Neural cell (in vitro differentiated cells): ENCODE measurements around the gene ATOH8. TPM values are rescaled to one million over a fixed set of nuclear protein-coding genes. Genes with fewer than 3 reads are reported as not detected.

Source experiments
- H2AFZ ChIP-seq: fragments of 200-600, 300-800 bp; sonication (generic), shearing (Covaris generic); 2 replicates; pipeline ENCODE4 v1.6.0; 2014; ENCODE audit warnings: low read depth, mild to moderate bottlenecking, antibody characterized with exemption, low read length, moderate library complexity
- H3F3A ChIP-seq: fragments of 200-600 bp; shearing (Covaris generic); 2 replicates; pipeline ENCODE4 v1.6.1; 2016; ENCODE audit warnings: mild to moderate bottlenecking, moderate library complexity, mixed read lengths, antibody characterized with exemption, low read length; ENCODE audit not compliant: insufficient read depth, poor library complexity, severe bottlenecking
- H3K27ac ChIP-seq: fragments of 200-600, 300-800 bp; sonication (generic), shearing (Covaris generic); 2 replicates; pipeline ENCODE4 v1.5.1; 2014; ENCODE audit warnings: mild to moderate bottlenecking, low read length, moderate library complexity
- H3K27me3 ChIP-seq: fragments of 300-800, 200-600 bp; sonication (generic), shearing (Covaris generic); 2 replicates; pipeline ENCODE4 v1.6.0; 2014; ENCODE audit warnings: mild to moderate bottlenecking, low read depth, low read length, moderate library complexity; ENCODE audit not compliant: insufficient read depth
- H3K36me3 ChIP-seq: fragments of 300-800, 200-600 bp; sonication (generic), shearing (Covaris generic); 2 replicates; pipeline ENCODE4 v1.5.1; 2014; ENCODE audit warnings: mild to moderate bottlenecking, antibody characterized with exemption, low read length, moderate library complexity; ENCODE audit not compliant: insufficient read depth
- H3K4me2 ChIP-seq: fragments of 300-800, 200-600 bp; sonication (generic), shearing (Covaris generic); 2 replicates; pipeline ENCODE4 v1.6.0; 2014; ENCODE audit warnings: mild to moderate bottlenecking, low read length
- H3K4me3 ChIP-seq: fragments of 300-800, 200-600 bp; sonication (generic), shearing (Covaris generic); 2 replicates; pipeline ENCODE4 v1.5.1; 2014; ENCODE audit warnings: mild to moderate bottlenecking, low read length, moderate library complexity
- H3K79me2 ChIP-seq: fragments of 200-600 bp; shearing (Covaris generic); replicated peaks from 2 replicates; pipeline ENCODE4 v1.6.0; 2014; ENCODE audit warnings: mild to moderate bottlenecking, low read length, moderate library complexity; ENCODE audit not compliant: insufficient read depth
- H3K9ac ChIP-seq: fragments of 300-800, 200-600 bp; sonication (generic), shearing (Covaris generic); 2 replicates; pipeline ENCODE4 v1.6.1; 2016; ENCODE audit warnings: mild to moderate bottlenecking, low read length, mixed read lengths
- H3K9me2 ChIP-seq: fragments of 200-600 bp; shearing (Covaris generic); 2 replicates; pipeline ENCODE4 v1.6.1; 2016; ENCODE audit warnings: mild to moderate bottlenecking, low read length, mixed read lengths; ENCODE audit not compliant: insufficient read depth
- H3K9me3 ChIP-seq: fragments of 200-600, 300-800 bp; sonication (generic), shearing (Covaris generic); 2 replicates; pipeline ENCODE4 v1.6.1; 2016; ENCODE audit warnings: mild to moderate bottlenecking, mixed run types, low read length, moderate library complexity, mixed read lengths
- H4K20me1 ChIP-seq: fragments of 200-600 bp; shearing (Covaris generic); 2 replicates; pipeline ENCODE4 v1.6.1; 2016; ENCODE audit warnings: mild to moderate bottlenecking, mixed run types; ENCODE audit not compliant: insufficient read depth
- EP300 ChIP-seq: fragments of 450-650 bp; conservative IDR thresholded peaks from 2 replicates; pipeline ENCODE4 v1.6.1; 2014; ENCODE audit warnings: antibody characterized with exemption, mild to moderate bottlenecking, moderate library complexity; ENCODE audit not compliant: poor library complexity, severe bottlenecking
- EZH2 ChIP-seq: fragments of 200-600, 300-800 bp; shearing (Covaris generic), sonication (generic); IDR thresholded peaks from 2 replicates; pipeline ENCODE4 v1.6.1; 2014; ENCODE audit warnings: antibody characterized with exemption, low read length, borderline replicate concordance, mild to moderate bottlenecking; ENCODE audit not compliant: insufficient read depth, poor library complexity, severe bottlenecking
- MXI1 ChIP-seq: fragments of 450-650 bp; conservative IDR thresholded peaks from 2 replicates; pipeline ENCODE4 v1.6.1; 2014; ENCODE audit warnings: antibody characterized with exemption, mild to moderate bottlenecking; ENCODE audit not compliant: poor library complexity, severe bottlenecking
- POLR2AphosphoS5 ChIP-seq: IDR thresholded peaks from 2 replicates; pipeline ENCODE4 v1.6.1; 2012
- RAD21 ChIP-seq: fragments of 450-650 bp; conservative IDR thresholded peaks from 2 replicates; pipeline ENCODE4 v1.6.1; 2014; ENCODE audit warnings: antibody characterized with exemption, mild to moderate bottlenecking, moderate library complexity
- REST ChIP-seq: IDR thresholded peaks from 2 replicates; pipeline ENCODE4 v1.6.1; 2012; ENCODE audit warnings: borderline replicate concordance
- SMC3 ChIP-seq: fragments of 450-650 bp; conservative IDR thresholded peaks from 2 replicates; pipeline ENCODE4 v1.6.1; 2014; ENCODE audit warnings: antibody characterized with exemption, mild to moderate bottlenecking, moderate library complexity; ENCODE audit not compliant: poor library complexity
- TAF1 ChIP-seq: IDR thresholded peaks from 2 replicates; pipeline ENCODE4 v1.6.1; 2012; ENCODE audit warnings: low read depth
- polyA plus RNA-seq: library from polyadenylated mRNA; depleted of rRNA; stranded (reverse); fragments of >200 nt; gene quantifications from 2 replicates; pipeline ENCODE4 v1.2.3, GENCODE V29; 2014
- TF ChIP-seq, protein P1 (sequence below): fragments of 450-650 bp; IDR thresholded peaks from 2 replicates; pipeline ENCODE4 v1.5.1; 2014; ENCODE audit warnings: antibody characterized with exemption, mild to moderate bottlenecking, moderate library complexity; ENCODE audit not compliant: poor library complexity, severe bottlenecking

The ATOH8 gene
- polyA plus RNA-seq, 1 donor from 2014 or later: 1.6 TPM

DNA sequence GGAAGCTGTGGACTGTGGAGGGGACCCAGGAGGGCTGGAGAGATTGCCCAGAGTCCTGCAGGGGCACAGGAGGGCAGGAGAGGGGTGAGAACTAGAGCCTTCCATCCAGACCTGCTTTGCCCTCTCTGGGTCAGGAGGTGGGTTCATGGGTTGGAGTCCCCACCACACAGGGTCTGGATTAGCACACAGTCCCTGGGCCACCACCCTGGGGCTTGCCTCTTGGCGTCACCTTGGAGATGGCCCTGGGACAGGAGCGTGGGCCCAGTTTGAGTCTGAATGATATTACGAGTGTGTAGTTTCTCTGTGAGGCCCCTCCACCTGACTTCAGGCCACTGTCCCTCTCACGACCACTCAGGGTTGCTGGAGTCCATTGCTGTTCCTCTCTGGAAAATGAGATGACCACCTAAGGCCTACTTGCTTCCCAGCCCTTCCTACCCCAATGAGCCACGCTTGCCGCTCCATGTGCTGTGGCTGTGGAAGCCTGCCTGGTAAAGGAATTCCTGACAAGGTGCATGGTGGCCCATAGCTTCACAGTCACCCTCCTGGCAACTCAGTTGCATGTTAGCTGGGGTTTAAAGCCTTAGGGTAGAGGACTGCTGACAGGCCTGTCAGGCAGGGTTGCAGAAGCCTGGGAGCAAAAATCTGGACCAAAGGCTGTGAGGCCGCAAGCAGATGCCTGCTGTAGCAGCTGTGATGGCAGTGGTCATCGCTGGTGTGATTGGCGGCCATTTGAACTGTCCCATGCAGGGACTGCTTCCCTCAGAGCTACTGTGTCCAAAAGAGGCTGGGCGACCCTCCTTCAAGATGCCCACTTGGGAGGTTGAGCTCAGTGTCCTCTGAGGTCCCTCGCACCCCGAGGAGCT, 14.2 kb downstream of the ATOH8 start:
- no peak overlapping the region for H2AFZ ChIP-seq
- no peaks in the 10 kb centered on the region for H3K36me3 ChIP-seq
- no peaks in the 10 kb centered on the region for H4K20me1 ChIP-seq
- no peaks in the 10 kb centered on the region for H3K9me3 ChIP-seq
- H3F3A ChIP-seq: no peaks in the 10 kb centered on the region
- H3K9me2 ChIP-seq: no peaks in the 10 kb centered on the region
- H3K9ac ChIP-seq: no peak overlapping the region
- no peak overlapping the region for H3K27ac ChIP-seq
- no peaks in the 10 kb centered on the region for H3K27me3 ChIP-seq
- no peak overlapping the region for H3K4me3 ChIP-seq
- H3K79me2 ChIP-seq: no peaks in the 10 kb centered on the region
- TF ChIP-seq, protein P1, sequence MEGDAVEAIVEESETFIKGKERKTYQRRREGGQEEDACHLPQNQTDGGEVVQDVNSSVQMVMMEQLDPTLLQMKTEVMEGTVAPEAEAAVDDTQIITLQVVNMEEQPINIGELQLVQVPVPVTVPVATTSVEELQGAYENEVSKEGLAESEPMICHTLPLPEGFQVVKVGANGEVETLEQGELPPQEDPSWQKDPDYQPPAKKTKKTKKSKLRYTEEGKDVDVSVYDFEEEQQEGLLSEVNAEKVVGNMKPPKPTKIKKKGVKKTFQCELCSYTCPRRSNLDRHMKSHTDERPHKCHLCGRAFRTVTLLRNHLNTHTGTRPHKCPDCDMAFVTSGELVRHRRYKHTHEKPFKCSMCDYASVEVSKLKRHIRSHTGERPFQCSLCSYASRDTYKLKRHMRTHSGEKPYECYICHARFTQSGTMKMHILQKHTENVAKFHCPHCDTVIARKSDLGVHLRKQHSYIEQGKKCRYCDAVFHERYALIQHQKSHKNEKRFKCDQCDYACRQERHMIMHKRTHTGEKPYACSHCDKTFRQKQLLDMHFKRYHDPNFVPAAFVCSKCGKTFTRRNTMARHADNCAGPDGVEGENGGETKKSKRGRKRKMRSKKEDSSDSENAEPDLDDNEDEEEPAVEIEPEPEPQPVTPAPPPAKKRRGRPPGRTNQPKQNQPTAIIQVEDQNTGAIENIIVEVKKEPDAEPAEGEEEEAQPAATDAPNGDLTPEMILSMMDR: no peak
- TF ChIP-seq TAF1 (no peak), EP300 (no peak), REST (no peak)
- H3K4me2 ChIP-seq: no peak overlapping the region

GRCh38 chr2:85768713-85769112, 14.9 kb downstream of the ATOH8 start:
- no peak overlapping the region for H3K9ac ChIP-seq
- no peaks in the 10 kb centered on the region for H4K20me1 ChIP-seq
- no peak overlapping the region for H3K27ac ChIP-seq
- no peak overlapping the region for H2AFZ ChIP-seq
- no peaks in the 10 kb centered on the region for H3F3A ChIP-seq
- H3K79me2 ChIP-seq: no peaks in the 10 kb centered on the region
- TF ChIP-seq TAF1: no peak
- no peak for TF ChIP-seq RAD21
- no peak for TF ChIP-seq MXI1
- TF ChIP-seq, protein P1: no peak
- no peak for TF ChIP-seq SMC3
- no peak for TF ChIP-seq EP300
- TF ChIP-seq EZH2: no peak
- TF ChIP-seq REST: no peak
- TF ChIP-seq POLR2AphosphoS5: no peak
- H3K4me3 ChIP-seq: no peak overlapping the region
- H3K36me3 ChIP-seq: no peaks in the 10 kb centered on the region
- H3K4me2 ChIP-seq: no peak overlapping the region
- no peaks in the 10 kb centered on the region for H3K9me2 ChIP-seq
- H3K9me3 ChIP-seq: no peaks in the 10 kb centered on the region
- H3K27me3 ChIP-seq: no peaks in the 10 kb centered on the region
